WERI-Rb-1 (cell line): ENCODE results near the gene FGD5.

Experiments used
- DNase-seq: peaks from one replicate; pipeline ENCODE4 v3.0.0-alpha.2; 2020
- H3K27ac ChIP-seq: fragments of 250-450 bp; sonication (Bioruptor Pico); 2 replicates; pipeline ENCODE4 v1.5.1; 2020; ENCODE audit warnings: mild to moderate bottlenecking, moderate library complexity
- H3K27me3 ChIP-seq: fragments of 250-450 bp; sonication (Bioruptor Pico); 2 replicates; pipeline ENCODE4 v1.5.1; 2021; ENCODE audit warnings: mild to moderate bottlenecking, low read depth, moderate library complexity; ENCODE audit not compliant: insufficient read depth, severe bottlenecking
- H3K36me3 ChIP-seq: fragments of 250-450 bp; sonication (Bioruptor Pico); 2 replicates; pipeline ENCODE4 v1.5.1; 2020; ENCODE audit warnings: mild to moderate bottlenecking, moderate library complexity
- H3K4me3 ChIP-seq: 2 replicates; pipeline ENCODE4 v1.5.1; 2011; ENCODE audit warnings: low read depth, mild to moderate bottlenecking, control low read depth, low read length
- H3K9me3 ChIP-seq: fragments of 250-450 bp; sonication (Bioruptor Pico); 2 replicates; pipeline ENCODE4 v1.5.1; 2021; ENCODE audit warnings: mild to moderate bottlenecking, moderate library complexity; ENCODE audit not compliant: severe bottlenecking
- CTCF ChIP-seq: IDR thresholded peaks from 2 replicates; pipeline ENCODE4 v1.5.1; 2011; ENCODE audit warnings: low read depth, mild to moderate bottlenecking, control low read depth, inconsistent platforms, low read length

FGD5 gene

GRCh38 chr3:14773281-14773680 is 45.5 kb upstream of the FGD5 start:
- Histone ChIP-seq H3K4me3 (no peak overlapping the region), H3K27ac (no peak overlapping the region), H3K36me3 (no peaks in the 10 kb centered on the region), H3K9me3 (no peaks in the 10 kb centered on the region), H3K27me3 (peaks cover 42% of the 10 kb centered on the region)
- DNase-seq: no peak
- no peak for TF ChIP-seq CTCF

DNA sequence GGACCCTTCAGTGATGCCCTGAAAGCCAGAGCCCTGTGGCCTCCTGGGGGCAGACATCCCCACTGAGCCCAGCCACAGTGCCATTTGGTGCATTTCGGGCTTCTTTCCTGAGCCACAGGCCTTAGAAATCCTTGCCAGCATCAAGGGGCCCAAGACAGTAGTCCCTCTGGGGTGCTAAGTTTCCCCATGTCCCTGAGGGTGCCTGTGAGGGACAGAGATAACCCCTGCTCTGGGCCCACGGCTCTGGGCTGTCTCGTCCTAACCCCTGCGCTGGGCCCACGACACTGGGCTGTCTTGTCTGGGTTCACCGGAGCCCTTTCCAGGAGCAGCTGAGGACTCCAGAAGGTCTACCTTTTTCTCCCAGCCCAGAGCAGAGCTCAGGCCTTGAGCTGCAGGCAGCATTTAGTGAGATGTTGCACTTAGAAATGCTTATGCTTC is 45.1 kb upstream of the FGD5 start:
- TF ChIP-seq CTCF: no peak
- no peak for DNase-seq
- no peak overlapping the region for H3K27ac ChIP-seq
- H3K4me3 ChIP-seq: no peak overlapping the region
- H3K9me3 ChIP-seq: peaks cover 1% of the 10 kb centered on the region
- H3K36me3 ChIP-seq: no peaks in the 10 kb centered on the region
- peaks cover 38% of the 10 kb centered on the region for H3K27me3 ChIP-seq

GRCh38 chr3:14774431-14774830 is 44.3 kb upstream of the FGD5 start:
- TF ChIP-seq CTCF: no peak
- DNase-seq: no peak
- Histone ChIP-seq H3K27ac (no peak overlapping the region), H3K27me3 (peaks cover 33% of the 10 kb centered on the region), H3K9me3 (peaks cover 5% of the 10 kb centered on the region), H3K36me3 (no peaks in the 10 kb centered on the region), H3K4me3 (no peak overlapping the region)

DNA sequence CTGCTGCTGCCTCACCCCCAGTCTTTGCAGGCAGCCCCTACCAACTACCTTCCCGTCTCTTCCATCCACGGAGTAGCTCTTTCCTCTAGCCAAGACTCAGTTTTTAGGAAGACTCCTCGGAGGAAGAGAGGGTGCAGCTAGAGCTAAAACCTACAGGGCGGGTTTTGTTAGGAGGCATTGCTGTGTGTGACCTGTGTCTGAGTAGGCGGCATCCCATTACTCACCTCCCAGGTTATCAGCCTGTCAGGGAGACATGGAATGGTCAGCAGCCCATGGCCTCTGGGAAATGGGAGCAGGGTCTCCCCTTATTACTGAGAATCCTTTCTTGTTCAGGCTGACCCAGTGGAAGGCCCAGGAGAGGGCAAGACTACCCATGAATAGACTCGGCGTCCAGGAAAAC is 43.8 kb upstream of the FGD5 start:
- no peak for TF ChIP-seq CTCF
- Histone ChIP-seq H3K9me3 (peaks cover 5% of the 10 kb centered on the region), H3K27ac (no peak overlapping the region), H3K27me3 (peaks cover 33% of the 10 kb centered on the region), H3K4me3 (no peak overlapping the region), H3K36me3 (no peaks in the 10 kb centered on the region)
- DNase-seq: no peak

DNA sequence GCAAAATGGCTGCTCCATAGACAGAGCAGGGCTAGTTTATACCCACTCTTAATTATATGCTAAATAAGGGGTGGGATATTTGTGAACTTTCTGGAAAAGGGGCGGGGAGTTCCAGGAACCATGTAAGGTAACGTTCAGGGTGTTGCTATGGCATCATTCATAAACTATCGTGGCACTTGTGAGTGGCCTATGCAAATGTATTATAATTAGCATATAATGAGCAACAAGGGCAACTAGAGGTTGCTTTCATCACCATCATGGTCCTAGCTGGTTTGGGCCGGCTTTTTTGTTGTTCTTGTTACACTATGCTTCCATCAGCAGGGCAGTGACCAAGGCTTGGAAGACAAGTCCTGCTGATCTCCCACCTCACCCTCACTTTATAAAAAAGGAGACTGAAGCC is 43.2 kb upstream of the FGD5 start:
- H3K9me3 ChIP-seq: peaks cover 5% of the 10 kb centered on the region
- H3K36me3 ChIP-seq: no peaks in the 10 kb centered on the region
- peaks cover 27% of the 10 kb centered on the region for H3K27me3 ChIP-seq
- no peak for DNase-seq
- no peak overlapping the region for H3K27ac ChIP-seq
- H3K4me3 ChIP-seq: no peak overlapping the region
- TF ChIP-seq CTCF: no peak

- no peak overlapping the region for H3K4me3 ChIP-seq
- peaks cover 5% of the 10 kb centered on the region for H3K9me3 ChIP-seq
- no peak overlapping the region for H3K27ac ChIP-seq
- no peak for TF ChIP-seq CTCF
- no peaks in the 10 kb centered on the region for H3K36me3 ChIP-seq
- no peak for DNase-seq
- peaks cover 5% of the 10 kb centered on the region for H3K27me3 ChIP-seq
These were observed 39.6 kb upstream of the FGD5 start for GRCh38 chr3:14779069-14779685.
